ENCODE data around the gene ZNF587.
A peak's percentile ranks its signal among the peaks of the same experiment; 100 is the strongest.
"Not testable (repeated sequence)": the region's sequence is repeated elsewhere in the genome, so short reads cannot be mapped to it uniquely, and the experiment has no call there.

ZNF587 gene

DNA sequence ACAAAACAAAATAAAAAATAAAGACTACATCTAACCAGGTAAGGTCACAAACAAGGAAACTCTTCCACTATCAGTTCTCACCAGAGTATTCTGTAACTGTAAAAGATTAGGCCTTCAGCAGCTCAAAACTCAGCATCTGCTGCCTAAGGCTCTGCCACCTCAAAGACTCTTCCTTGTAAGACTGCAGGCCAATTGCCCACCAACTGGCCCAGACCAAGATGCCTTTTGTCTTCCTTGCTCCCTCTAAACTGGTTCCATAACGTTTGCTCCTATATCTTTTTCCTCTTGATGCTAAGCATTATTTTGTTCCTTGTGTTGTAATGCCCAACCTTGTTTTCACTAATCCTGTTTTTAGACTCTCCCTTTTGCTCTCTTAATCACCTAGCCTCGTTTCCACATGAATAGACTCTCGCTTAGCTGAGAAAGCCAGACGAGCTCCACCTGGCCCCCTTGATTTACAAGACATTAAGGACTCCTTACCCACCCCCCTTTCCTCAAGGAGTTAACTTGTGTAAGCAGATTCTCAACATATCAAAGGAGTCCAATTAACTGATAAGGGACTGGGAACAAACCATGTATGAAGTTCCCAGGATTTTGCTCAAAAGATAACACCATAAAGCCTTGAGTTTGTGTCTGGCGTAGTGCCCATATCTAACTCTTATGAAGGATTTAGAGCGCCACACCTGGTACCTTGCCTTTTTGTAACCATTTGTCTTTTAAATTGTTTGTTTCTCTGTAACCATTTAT, 37.7 kb downstream of the ZNF587 start:
- no peak for DNase-seq (ENCODE audit: low spot score)

DNA sequence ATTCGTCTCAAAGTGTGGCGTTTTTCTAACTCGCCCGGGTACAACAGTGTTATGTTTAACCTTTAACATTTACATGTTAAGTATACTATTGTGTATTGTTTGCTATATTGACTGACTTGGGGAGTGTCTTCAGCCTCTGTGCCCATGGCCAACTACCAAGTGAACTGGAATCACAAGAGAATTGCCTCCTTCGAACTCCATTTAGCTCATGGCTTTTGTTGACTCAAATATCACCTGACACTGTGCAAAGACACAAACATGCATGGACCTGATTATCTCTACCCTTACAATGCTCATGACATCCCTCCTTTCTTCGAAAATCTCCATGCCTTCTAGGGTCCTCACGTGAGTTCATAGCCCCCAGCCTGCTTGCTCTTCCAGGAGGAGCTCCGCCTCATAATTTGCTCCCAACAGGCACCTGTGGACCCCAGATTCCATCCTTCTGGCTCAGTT, 38.5 kb downstream of the ZNF587 start:
- DNase-seq (ENCODE audit: low spot score), result no peak

DNA sequence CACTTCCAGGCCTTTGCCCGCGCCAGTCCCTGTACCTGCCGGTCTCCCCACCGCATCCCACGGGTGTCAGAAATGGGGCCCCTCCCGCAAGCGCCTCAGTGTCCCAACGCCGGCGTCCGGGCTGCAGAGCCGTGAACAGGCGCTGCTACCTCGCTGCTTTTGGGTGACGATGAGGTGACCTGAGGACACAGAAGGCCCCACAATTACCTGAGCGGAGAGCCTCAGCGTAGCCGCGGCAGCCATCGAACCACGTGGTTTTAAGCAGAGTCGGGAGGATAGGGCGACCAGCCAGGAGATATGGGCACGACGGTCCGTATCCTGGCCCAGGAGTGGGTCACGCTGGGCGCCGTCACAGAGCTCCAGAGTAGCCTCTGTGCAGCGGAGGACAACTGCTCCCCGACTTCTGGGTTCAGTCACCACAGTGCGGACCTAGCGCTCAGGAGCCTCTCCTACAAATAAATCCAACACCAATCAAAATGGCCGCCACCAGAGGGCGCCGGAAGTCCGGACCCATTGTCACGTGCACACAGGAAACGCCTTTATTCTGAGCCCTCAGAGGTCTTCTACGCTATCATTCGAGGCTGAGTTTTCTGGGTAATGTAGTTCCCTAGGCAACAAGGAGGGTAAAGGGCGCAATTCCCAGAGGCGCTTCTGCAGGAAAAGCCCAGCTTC, 39.0 kb downstream of the ZNF587 start, which contains the start of gene ZNF814:
Gene ZNF814, minus strand, starts transcription at position 478 of the 672 bp plus-strand sequence. Its CDS starts 235 bp downstream, at position 243.
- DNase-seq (ENCODE audit: low spot score), result peak; percentile 85

DNA sequence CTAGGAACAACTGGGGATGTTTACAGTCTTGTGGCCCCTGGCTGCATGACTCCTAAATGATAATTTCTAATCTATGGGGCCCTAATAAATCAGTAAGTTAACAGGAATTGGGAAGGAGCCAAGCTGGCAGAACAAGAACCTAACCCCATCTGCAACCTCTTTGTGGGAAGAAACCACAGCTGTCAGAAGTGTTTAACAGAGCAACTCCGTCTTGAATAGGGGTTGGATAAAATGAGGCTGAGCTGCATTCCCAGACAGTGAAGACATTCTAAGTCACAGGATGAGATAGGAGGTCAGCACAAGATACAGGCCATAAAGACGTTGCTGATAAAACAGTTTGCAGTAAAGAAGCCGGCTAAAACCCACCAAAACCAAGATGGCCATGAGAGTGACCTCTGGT, 41.0 kb downstream of the ZNF587 start:
- DNase-seq (ENCODE audit: low spot score), result not testable (repeated sequence)

DNA sequence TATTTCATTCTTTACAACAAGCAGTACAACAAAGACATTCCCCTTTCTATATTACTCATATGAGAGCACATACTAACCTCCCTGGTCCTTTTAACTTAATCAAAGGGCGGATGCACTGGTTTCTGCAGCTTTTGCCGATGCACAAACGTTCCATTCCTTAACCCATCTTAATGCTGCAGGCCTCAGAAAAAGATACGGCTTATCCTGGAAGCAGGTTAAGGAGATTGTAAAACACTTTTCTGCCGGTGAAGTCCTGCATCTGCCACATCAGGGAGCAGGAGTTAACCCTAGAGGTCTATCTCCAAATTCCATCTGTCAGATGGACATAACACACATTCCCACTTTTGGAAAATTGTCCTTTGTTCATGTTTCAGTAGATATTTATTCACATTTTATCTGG, 50.7 kb downstream of the ZNF587 start:
- DNase-seq (ENCODE audit: low spot score), result no peak

DNA sequence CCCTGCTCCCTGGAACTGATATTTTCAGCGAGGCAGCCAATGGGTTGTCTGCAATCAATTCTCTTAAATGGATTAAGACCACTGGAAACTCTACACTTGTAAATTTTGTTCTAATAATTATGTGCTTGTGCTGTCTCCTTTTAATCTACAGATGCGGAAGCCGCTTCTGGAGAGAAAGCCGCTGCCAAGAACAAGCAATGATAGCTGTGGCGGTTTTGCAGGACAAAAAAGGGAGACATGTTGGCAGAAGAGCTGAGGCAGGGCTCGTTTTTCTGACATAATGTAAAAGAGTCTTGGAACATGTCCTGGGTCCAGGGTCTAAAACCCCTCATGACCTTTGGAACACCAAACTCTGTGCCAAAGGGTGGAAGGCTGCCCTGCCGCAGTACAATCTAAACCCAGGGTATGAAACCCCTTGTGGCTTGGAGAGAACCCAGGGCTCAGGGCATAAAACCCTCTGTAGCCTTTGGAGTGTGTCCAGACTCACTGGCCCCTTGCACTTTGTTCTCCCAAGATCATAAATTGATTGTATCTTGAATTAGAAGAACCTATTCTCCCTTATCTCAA, 54.0 kb downstream of the ZNF587 start:
- DNase-seq (ENCODE audit: low spot score), result no peak

DNA sequence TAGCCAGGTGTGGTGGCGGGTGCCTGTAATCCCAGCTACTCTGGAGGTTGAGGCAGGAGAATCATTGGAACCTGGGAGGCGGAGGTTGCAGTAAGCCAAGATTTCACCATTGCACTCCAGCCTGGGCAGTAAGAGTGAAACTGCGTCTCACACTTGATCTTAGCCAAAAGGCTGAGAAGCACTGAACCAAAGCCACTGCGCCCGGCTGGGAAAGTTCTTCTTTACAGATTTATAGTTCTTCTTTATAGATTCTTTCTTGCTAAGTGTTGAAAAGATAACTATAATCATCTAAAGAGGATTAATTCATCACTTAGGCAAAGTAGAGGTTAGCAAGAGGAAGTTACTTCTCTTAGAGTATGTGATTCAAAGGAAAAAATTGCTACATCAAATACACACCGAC, 55.6 kb downstream of the ZNF587 start:
- no peak for DNase-seq (ENCODE audit: low spot score)

DNA sequence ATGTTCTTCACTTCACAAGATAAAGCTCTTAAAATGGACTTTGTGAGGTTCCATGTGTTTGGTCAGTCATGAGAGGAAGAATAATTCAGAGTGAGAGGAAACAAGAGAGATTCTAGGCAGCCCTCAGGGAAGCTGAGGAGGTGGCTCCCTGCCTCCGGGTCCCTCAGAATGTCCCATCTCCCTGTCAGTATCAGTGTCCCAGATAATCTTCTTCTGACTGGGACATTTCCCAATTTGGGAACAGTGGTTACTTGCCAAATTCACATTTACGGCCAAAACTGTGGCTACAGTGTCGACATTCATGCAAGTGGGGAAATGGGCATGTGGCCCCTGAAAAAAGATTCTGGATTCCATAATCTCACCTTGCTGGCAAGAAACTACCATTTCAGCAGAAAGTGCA, 57.7 kb downstream of the ZNF587 start:
- no peak for DNase-seq (ENCODE audit: low spot score)

DNA sequence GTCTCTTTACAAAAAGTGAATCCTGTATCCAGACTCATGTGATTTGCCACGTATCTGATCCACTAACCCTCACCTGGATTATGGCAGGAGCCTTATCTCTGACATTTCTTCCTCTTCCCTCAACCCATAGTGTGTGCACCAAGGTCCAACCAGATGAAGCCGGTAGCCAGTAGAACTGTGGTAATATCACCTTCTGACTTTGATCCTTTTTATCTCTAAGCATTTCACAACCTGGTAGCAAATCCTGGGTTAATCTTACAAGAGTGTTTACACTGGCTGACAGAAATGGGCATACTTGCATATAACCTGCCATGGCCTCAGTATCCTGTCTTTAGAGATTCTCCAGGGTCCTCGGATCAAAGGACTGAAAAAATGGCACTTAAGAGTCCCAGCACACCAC, 64.9 kb downstream of the ZNF587 start:
- DNase-seq (ENCODE audit: low spot score), result no peak
